A673 (cell line): ENCODE results near the gene SMAP2.

ENCODE experiments used
- CTCF ChIP-seq: fragments of 300-800, 200-600 bp; sonication (generic); conservative IDR thresholded peaks from 2 replicates; pipeline ENCODE4 v1.5.1; 2017; ENCODE audit warnings: low read depth, mild to moderate bottlenecking, antibody characterized with exemption, low read length, moderate library complexity, mixed read lengths
- EZH2 ChIP-seq: fragments of 200-600 bp; sonication (generic); IDR thresholded peaks from 2 replicates; pipeline ENCODE4 v1.6.1; 2017; ENCODE audit warnings: borderline replicate concordance, low read depth, mild to moderate bottlenecking, mixed read lengths, antibody characterized with exemption, low read length; ENCODE audit not compliant: poor library complexity, severe bottlenecking

GRCh38 chr1:40372658-40373322 lies 737 bp upstream of the SMAP2 start:
- TF ChIP-seq CTCF (no peak), EZH2 (no peak)
